WERI-Rb-1 (cell line): ENCODE measurements around the gene SORCS2.

ENCODE experiments used
- DNase-seq: peaks from one replicate; pipeline ENCODE4 v3.0.0-alpha.2; 2020
- H3K27ac ChIP-seq: fragments of 250-450 bp; sonication (Bioruptor Pico); 2 replicates; pipeline ENCODE4 v1.5.1; 2020; ENCODE audit warnings: mild to moderate bottlenecking, moderate library complexity
- H3K27me3 ChIP-seq: fragments of 250-450 bp; sonication (Bioruptor Pico); 2 replicates; pipeline ENCODE4 v1.5.1; 2021; ENCODE audit warnings: mild to moderate bottlenecking, low read depth, moderate library complexity; ENCODE audit not compliant: insufficient read depth, severe bottlenecking
- H3K36me3 ChIP-seq: fragments of 250-450 bp; sonication (Bioruptor Pico); 2 replicates; pipeline ENCODE4 v1.5.1; 2020; ENCODE audit warnings: mild to moderate bottlenecking, moderate library complexity
- H3K4me3 ChIP-seq: 2 replicates; pipeline ENCODE4 v1.5.1; 2011; ENCODE audit warnings: low read depth, mild to moderate bottlenecking, control low read depth, low read length
- H3K9me3 ChIP-seq: fragments of 250-450 bp; sonication (Bioruptor Pico); 2 replicates; pipeline ENCODE4 v1.5.1; 2021; ENCODE audit warnings: mild to moderate bottlenecking, moderate library complexity; ENCODE audit not compliant: severe bottlenecking
- TF ChIP-seq, protein P1 (sequence below): IDR thresholded peaks from 2 replicates; pipeline ENCODE4 v1.5.1; 2011; ENCODE audit warnings: low read depth, mild to moderate bottlenecking, control low read depth, inconsistent platforms, low read length

Gene SORCS2

DNA sequence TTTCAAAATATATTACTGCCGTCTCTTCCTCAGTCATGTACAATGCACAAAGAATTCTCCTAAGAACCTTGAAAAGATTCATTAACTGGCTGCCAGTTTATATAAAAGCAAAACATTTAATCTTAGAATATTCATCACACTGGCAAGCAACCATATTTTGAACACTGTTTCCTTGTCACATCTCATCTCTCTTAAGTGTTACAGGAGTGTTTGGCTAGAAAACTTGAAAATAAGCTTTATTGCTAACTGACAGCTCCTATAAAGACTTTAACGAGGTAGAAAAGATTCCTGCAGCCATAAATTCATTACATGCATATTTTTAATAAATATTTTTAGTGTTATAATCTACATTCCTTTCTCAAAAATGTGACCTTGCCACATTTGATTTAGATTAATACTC is 597.7 kb downstream of the SORCS2 start:
- Histone ChIP-seq H3K36me3 (peaks cover 22% of the 10 kb centered on the region), H3K27ac (no peak overlapping the region)
- DNase-seq, result no peak

DNA sequence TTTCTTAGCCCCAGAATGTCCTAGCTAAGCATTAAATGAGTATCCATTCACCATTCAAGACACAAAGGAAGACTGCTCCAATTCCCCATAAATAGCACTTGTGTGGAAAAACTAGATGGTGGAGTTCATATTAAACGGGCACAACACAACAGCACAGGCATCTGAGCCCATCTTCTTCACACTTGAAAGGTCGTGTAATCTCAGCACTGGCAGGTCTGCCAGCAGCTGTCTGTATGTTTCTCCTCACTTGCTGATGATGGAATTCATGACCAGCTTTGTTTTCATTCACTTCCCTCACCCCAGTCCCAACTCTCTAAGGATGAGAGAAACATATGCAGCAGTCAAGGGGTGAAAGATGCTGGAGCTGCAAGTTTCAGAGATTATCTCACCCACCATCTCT is 598.7 kb downstream of the SORCS2 start:
- Histone ChIP-seq H3K27me3 (no peaks in the 10 kb centered on the region), H3K9me3 (no peaks in the 10 kb centered on the region), H3K27ac (no peak overlapping the region), H3K36me3 (peaks cover 22% of the 10 kb centered on the region), H3K4me3 (no peak overlapping the region)
- no peak for DNase-seq
- TF ChIP-seq, protein P1, sequence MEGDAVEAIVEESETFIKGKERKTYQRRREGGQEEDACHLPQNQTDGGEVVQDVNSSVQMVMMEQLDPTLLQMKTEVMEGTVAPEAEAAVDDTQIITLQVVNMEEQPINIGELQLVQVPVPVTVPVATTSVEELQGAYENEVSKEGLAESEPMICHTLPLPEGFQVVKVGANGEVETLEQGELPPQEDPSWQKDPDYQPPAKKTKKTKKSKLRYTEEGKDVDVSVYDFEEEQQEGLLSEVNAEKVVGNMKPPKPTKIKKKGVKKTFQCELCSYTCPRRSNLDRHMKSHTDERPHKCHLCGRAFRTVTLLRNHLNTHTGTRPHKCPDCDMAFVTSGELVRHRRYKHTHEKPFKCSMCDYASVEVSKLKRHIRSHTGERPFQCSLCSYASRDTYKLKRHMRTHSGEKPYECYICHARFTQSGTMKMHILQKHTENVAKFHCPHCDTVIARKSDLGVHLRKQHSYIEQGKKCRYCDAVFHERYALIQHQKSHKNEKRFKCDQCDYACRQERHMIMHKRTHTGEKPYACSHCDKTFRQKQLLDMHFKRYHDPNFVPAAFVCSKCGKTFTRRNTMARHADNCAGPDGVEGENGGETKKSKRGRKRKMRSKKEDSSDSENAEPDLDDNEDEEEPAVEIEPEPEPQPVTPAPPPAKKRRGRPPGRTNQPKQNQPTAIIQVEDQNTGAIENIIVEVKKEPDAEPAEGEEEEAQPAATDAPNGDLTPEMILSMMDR, result no peak

More for the DNA sequence above, 597.7 kb downstream of the SORCS2 start:
- no peak overlapping the region for H3K4me3 ChIP-seq
- H3K27me3 ChIP-seq, result no peaks in the 10 kb centered on the region
- no peaks in the 10 kb centered on the region for H3K9me3 ChIP-seq
- TF ChIP-seq, protein P1, result no peak
